ENCODE data around the gene SPRYD4. TPM values are rescaled to one million over a fixed set of nuclear protein-coding genes. Genes with fewer than 3 reads are reported as not detected.
A peak's percentile ranks its signal among the peaks of the same experiment; 100 is the strongest.
"Not testable (repeated sequence)": the region's sequence is repeated elsewhere in the genome, so short reads cannot be mapped to it uniquely, and the experiment has no call there.

SPRYD4 gene
- total RNA-seq, 1 donor from 2014 or later: 3.3 TPM

- intact Hi-C loops (cut with DNase I): no loop called here
Measured at GRCh38 chr12:56510786-56511185, 42.4 kb downstream of the SPRYD4 start.

GRCh38 chr12:56514014-56514318 lies 45.6 kb downstream of the SPRYD4 start:
- intact Hi-C loops (cut with DNase I): loop anchor here (2.0 kb wide), 2 partner anchors 59 to 123 kb away; no protein-coding TSS in a partner anchor
- DNase-seq (ENCODE audit: low spot score): not testable (repeated sequence)

More at GRCh38 chr12:56510786-56511185, 42.4 kb downstream of the SPRYD4 start:
- DNase-seq (ENCODE audit: low spot score): no peak

GRCh38 chr12:56517854-56518253 lies 49.5 kb downstream of the SPRYD4 start:
- intact Hi-C loops (cut with DNase I): no loop called here
- DNase-seq (ENCODE audit: low spot score): no peak

GRCh38 chr12:56518570-56518969 lies 50.2 kb downstream of the SPRYD4 start:
- DNase-seq (ENCODE audit: low spot score): no peak
- intact Hi-C loops (cut with DNase I): no loop called here

- no peak for DNase-seq (ENCODE audit: low spot score)
- intact Hi-C loops (cut with DNase I): loop anchor here (1.0 kb wide), 1 partner anchor 45 kb away; no protein-coding TSS in a partner anchor
Measured at GRCh38 chr12:56520048-56520447, 51.7 kb downstream of the SPRYD4 start.

GRCh38 chr12:56520506-56520905 lies 52.1 kb downstream of the SPRYD4 start:
- intact Hi-C loops (cut with DNase I): loop anchor here (1.0 kb wide), 1 partner anchor 45 kb away; no protein-coding TSS in a partner anchor
- DNase-seq (ENCODE audit: low spot score): no peak

GRCh38 chr12:56521209-56521589 lies 52.8 kb downstream of the SPRYD4 start:
- intact Hi-C loops (cut with DNase I): no loop called here
- DNase-seq (ENCODE audit: low spot score): no peak

- peak; percentile 82 for DNase-seq (ENCODE audit: low spot score)
- intact Hi-C loops (cut with DNase I): loop anchor here (2.0 kb wide), 1 partner anchor 115 kb away; no protein-coding TSS in a partner anchor
Measured at GRCh38 chr12:56521590-56522371, 53.4 kb downstream of the SPRYD4 start, which contains the start of gene RBMS2. RBMS2 (plus strand) TSS chr12:56521820; CDS start chr12:56522024, 204 bp downstream.

GRCh38 chr12:56522411-56523193 lies 54.2 kb downstream of the SPRYD4 start:
- DNase-seq (ENCODE audit: low spot score): no peak
- intact Hi-C loops (cut with DNase I): loop anchor here (2.0 kb wide), 1 partner anchor 114 kb away; no protein-coding TSS in a partner anchor

GRCh38 chr12:56528846-56529245 lies 60.5 kb downstream of the SPRYD4 start:
- no peak for DNase-seq (ENCODE audit: low spot score)
- intact Hi-C loops (cut with DNase I): no loop called here

Other genes starting within 250 kb of the SPRYD4 start
- 40.7 TPM for gene RNF41, start 246.7 kb upstream of the SPRYD4 start, total RNA-seq
- 19.6 TPM for gene NABP2, start 244.2 kb upstream of the SPRYD4 start, total RNA-seq
- not detected for gene SLC39A5, start 238.5 kb upstream of the SPRYD4 start, total RNA-seq
- 28.8 TPM for gene ANKRD52, start 210.2 kb upstream of the SPRYD4 start, total RNA-seq
- gene COQ10A, start 201.6 kb upstream of the SPRYD4 start, total RNA-seq: 86.8 TPM
- gene CS, start 168.2 kb upstream of the SPRYD4 start, total RNA-seq: 570 TPM
- 38.0 TPM for gene CNPY2, start 152.6 kb upstream of the SPRYD4 start, total RNA-seq
- 46.3 TPM for gene PAN2, start 134.6 kb upstream of the SPRYD4 start, total RNA-seq
- not detected for gene IL23A, start 129.7 kb upstream of the SPRYD4 start, total RNA-seq
- 41.1 TPM for gene STAT2, start 108.5 kb upstream of the SPRYD4 start, total RNA-seq
- gene APOF, start 105.7 kb upstream of the SPRYD4 start, total RNA-seq: not detected
- 2.0 TPM for gene TIMELESS, start 19.2 kb upstream of the SPRYD4 start, total RNA-seq
- gene MIP, start 13.9 kb upstream of the SPRYD4 start, total RNA-seq: 0.48 TPM
- 0.38 TPM for gene GLS2, start 19.6 kb downstream of the SPRYD4 start, total RNA-seq
- gene RBMS2, start 53.2 kb downstream of the SPRYD4 start, total RNA-seq: 23.0 TPM
- 49.0 TPM for gene BAZ2A, start 161.7 kb downstream of the SPRYD4 start, total RNA-seq
- 2,154 TPM for gene ATP5F1B, start 177.4 kb downstream of the SPRYD4 start, total RNA-seq
- gene PTGES3, start 219.7 kb downstream of the SPRYD4 start, total RNA-seq: 121 TPM

All from cardiac septum (tissue), 1 donor.